Fibroblast of mammary gland (primary cell): Measurements from ENCODE around the gene TBC1D22A.
A peak's percentile ranks its signal among the peaks of the same experiment; 100 is the strongest.

Experiments
- DNase-seq: peaks from one replicate; pipeline ENCODE4 v3.0.0-alpha.2; 2010; ENCODE audit warnings: low read depth
- H3K4me3 ChIP-seq: 2 replicates; pipeline ENCODE4 v1.5.1; 2011; ENCODE audit warnings: low read depth, mild to moderate bottlenecking, low read length, moderate library complexity; ENCODE audit not compliant: control insufficient read depth
- CTCF ChIP-seq: conservative IDR thresholded peaks from 2 replicates; pipeline ENCODE4 v1.5.1; 2011; ENCODE audit warnings: low read depth, low read length, inconsistent platforms; ENCODE audit not compliant: control insufficient read depth, insufficient read depth

TBC1D22A gene

GRCh38 chr22:46737105-46737975 is 25.1 kb upstream of the TBC1D22A start:
- DNase-seq: peak; percentile 46
- TF ChIP-seq CTCF: no peak
- peak overlapping the region; percentile 66 for H3K4me3 ChIP-seq

GRCh38 chr22:46737976-46738646 is 24.3 kb upstream of the TBC1D22A start, which contains the start of gene CERK:
Gene CERK (minus strand): TSS chr22:46738252. CDS start chr22:46738148, 104 bp downstream.
- TF ChIP-seq CTCF: no peak
- peak; percentile 33 for DNase-seq
- peak within 1 kb of the TSS; percentile 66 for H3K4me3 ChIP-seq

GRCh38 chr22:46738647-46739093 is 23.8 kb upstream of the TBC1D22A start:
- H3K4me3 ChIP-seq: peak overlapping the region; percentile 49
- peak; percentile 36 for DNase-seq
- no peak for TF ChIP-seq CTCF

GRCh38 chr22:46739094-46739870 is 23.2 kb upstream of the TBC1D22A start:
- peak; percentile 14 for TF ChIP-seq CTCF
- peak overlapping the region; percentile 49 for H3K4me3 ChIP-seq
- DNase-seq: peak; percentile 56

GRCh38 chr22:46740910-46741780 is 21.3 kb upstream of the TBC1D22A start:
- no peak overlapping the region for H3K4me3 ChIP-seq
- DNase-seq: no peak
- TF ChIP-seq CTCF: no peak

GRCh38 chr22:46741974-46742519 is 20.4 kb upstream of the TBC1D22A start:
- H3K4me3 ChIP-seq: no peak overlapping the region
- TF ChIP-seq CTCF: no peak
- DNase-seq: no peak
